Kidney (tissue), 14 donors: ENCODE results near the gene STON1. TPM values are rescaled to one million over a fixed set of nuclear protein-coding genes. Genes with fewer than 3 reads are reported as not detected.

Experiments used
- DNase-seq, 5 donors: peaks; one replicate each; pipeline ENCODE4 v3.0.0-alpha.2; 2013 to 2020
- FAIRE-seq: peaks from 2 replicates; lab custom pipeline; 2012; peaks lifted over from hg19 to GRCh38; lab: Jason Lieb, UNC
- H3K27ac ChIP-seq, 2 donors: one replicate each; pipeline ENCODE4 v1.7.0; 2013; ENCODE audit warnings: low read depth in 2 of 2, low read length in 2 of 2, inconsistent platforms in 1 of 2
- H3K27me3 ChIP-seq: one replicate; pipeline ENCODE4 v1.7.1; 2013; ENCODE audit warnings: low read length, inconsistent platforms; ENCODE audit not compliant: control insufficient read depth, insufficient read depth
- H3K36me3 ChIP-seq, 3 donors: one replicate each; pipeline versions ENCODE4 v1.7.0 to v1.7.1; 2013; ENCODE audit warnings: low read length in 3 of 3, control low read depth in 1 of 3, inconsistent platforms in 1 of 3; ENCODE audit not compliant: insufficient read depth in 3 of 3, control insufficient read depth in 2 of 3
- H3K4me1 ChIP-seq, 3 donors: one replicate each; pipeline versions ENCODE4 v1.7.0 to v1.7.1; 2013; ENCODE audit warnings: low read length in 3 of 3, inconsistent platforms in 1 of 3, low read depth in 1 of 3; ENCODE audit not compliant: control insufficient read depth in 2 of 3, insufficient read depth in 2 of 3
- H3K4me3 ChIP-seq, 3 donors: one replicate each; pipeline versions ENCODE4 v1.7.0 to v1.8.1; 2013; ENCODE audit warnings: low read length in 3 of 3, control low read depth in 1 of 3, inconsistent platforms in 1 of 3
- H3K9ac ChIP-seq, 3 donors: one replicate each; pipeline versions ENCODE4 v1.7.0 to v1.7.1; 2013; ENCODE audit warnings: low read length in 3 of 3, control low read depth in 1 of 3, inconsistent platforms in 1 of 3
- H3K9me3 ChIP-seq, 3 donors: one replicate each; pipeline versions ENCODE4 v1.7.0 to v1.7.1; 2013; ENCODE audit warnings: low read length in 3 of 3, control low read depth in 1 of 3, inconsistent platforms in 1 of 3; ENCODE audit not compliant: control insufficient read depth in 2 of 3, insufficient read depth in 1 of 3
- CTCF ChIP-seq: IDR thresholded peaks from 3 replicates; pipeline ENCODE4 v1.5.1; 2012; ENCODE audit warnings: mild to moderate bottlenecking, moderate library complexity, borderline replicate concordance; ENCODE audit not compliant: insufficient read depth; ENCODE audit errors: extremely low read depth
- intact Hi-C: fragments of 100-400 bp; cut with DNase I; formaldehyde crosslinking; loops from one replicate; pipeline ENCODE4 v1.11.1; 2022
- polyA plus RNA-seq: library from polyadenylated mRNA; stranded (reverse); fragments of 350-450 nt; fragmentation: Illumina TruSeq; extraction: RNeasy Lipid Tissue Mini Kit (QIAGEN cat#74804); gene quantifications from one replicate; pipeline ENCODE4 v1.2.3, GENCODE V29; 2014; ENCODE audit warnings: low read depth, low replicate concordance; ENCODE audit not compliant: insufficient read depth
- total RNA-seq: library from RNA; stranded (reverse); fragmentation: NEBNext Ultra II Directional; extraction: Animal tissue kit (Norgen Biotek cat#: 25700); gene quantifications from one replicate; pipeline ENCODE4 v1.2.1, GENCODE V29; 2021
- donor health status: control.
- donor health status: control.
- donor health status: control.
- donor health status: control.
- donor health status: control.
- donor health status: DM: yes; HTN: yes; CAD: no.
- donor health status: Normal renal cell carcinoma (clear cell type).

STON1 gene
- total and polyA plus RNA-seq, 2 donors from 2014 or later = 5.8 to 15.7 TPM

DNA sequence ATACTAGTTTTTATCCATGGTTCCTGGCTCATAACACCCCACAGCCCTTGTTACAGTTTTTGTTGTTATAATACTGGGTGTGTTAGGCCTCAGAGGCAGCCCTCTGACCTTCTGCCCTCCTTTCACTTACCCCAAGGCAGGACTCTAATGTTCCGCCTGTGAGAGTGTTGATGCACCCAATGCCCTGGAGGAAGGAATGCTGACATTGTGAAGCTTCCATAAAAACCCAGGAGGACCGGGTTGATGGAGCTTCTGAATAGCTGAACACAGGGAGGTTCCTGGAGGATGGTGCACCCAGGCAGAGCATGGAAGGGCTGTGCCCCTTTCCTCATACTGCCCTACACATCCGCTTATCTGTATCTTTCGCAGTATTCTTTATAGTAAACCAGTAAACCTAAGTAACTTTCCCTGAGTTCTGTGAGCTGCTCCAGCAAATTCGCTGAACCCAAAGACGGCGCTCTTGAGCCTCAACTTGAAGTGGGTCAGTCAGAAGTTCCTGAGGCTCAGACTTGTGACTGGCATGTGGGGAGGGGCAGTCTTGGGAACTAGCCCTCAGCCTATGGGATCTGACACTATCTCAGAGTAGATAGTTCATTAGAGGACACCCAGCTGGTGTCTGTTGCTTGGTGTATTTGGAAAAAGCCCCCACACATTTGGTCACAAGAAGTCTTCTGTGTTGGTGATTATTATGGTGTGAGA, 10.4 kb downstream of the STON1 start:
- H3K27ac ChIP-seq = no peak overlapping the region
- TF ChIP-seq CTCF = no peak
- intact Hi-C loops = no loop called here
- H3K9me3 ChIP-seq = no peaks in the 10 kb centered on the region
- H3K4me3 ChIP-seq = no peak overlapping the region
- H3K4me1 ChIP-seq = peaks cover 0 to 3% (median 2%) of the 10 kb centered on the region in 3 donors
- H3K36me3 ChIP-seq = no peaks in the 10 kb centered on the region
- no peaks in the 10 kb centered on the region for H3K27me3 ChIP-seq
- no peak for DNase-seq
- H3K9ac ChIP-seq = no peak overlapping the region
- no peak for FAIRE-seq

DNA sequence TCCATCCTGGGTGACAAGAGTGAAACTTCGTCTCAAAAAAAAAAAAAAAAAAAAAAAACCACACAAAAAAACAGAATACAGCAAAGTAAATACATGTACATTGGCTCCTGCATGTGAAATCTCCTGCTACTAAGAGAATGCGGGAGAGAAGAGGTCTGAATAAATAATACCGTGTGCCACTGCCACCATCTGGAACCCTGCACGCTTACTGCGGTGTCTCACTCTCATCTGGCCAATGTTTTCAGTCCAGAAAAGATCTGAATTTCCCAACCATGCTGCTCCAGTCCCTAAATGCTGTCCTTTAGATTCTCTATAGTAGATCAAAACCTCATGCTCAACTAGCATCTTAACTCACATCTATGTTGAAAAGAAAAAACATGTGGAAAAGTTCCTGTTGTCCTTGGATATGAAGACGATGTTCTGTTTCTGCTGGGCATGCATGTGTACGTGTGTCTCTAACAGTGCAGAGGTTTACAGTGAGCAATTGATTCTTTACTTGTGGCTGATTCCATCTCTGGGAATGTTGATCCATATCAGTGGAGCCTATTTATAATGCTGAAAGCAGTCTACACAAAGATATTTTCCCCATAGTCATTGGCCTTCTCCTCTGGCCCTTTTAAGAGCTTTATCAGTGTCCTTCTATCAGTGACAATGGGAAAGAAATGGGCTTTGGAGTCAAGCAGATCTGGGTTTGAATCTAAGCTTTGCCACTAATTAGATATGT, 11.9 kb downstream of the STON1 start:
- H3K27ac ChIP-seq = no peak overlapping the region
- no peak for DNase-seq
- no peak overlapping the region for H3K9ac ChIP-seq
- no peaks in the 10 kb centered on the region for H3K9me3 ChIP-seq
- intact Hi-C loops = no loop called here
- no peak overlapping the region for H3K4me3 ChIP-seq
- H3K27me3 ChIP-seq = no peaks in the 10 kb centered on the region
- FAIRE-seq = no peak
- no peak for TF ChIP-seq CTCF
- peaks cover 0 to 3% (median 2%) of the 10 kb centered on the region in 3 donors for H3K4me1 ChIP-seq
- H3K36me3 ChIP-seq = no peaks in the 10 kb centered on the region

DNA sequence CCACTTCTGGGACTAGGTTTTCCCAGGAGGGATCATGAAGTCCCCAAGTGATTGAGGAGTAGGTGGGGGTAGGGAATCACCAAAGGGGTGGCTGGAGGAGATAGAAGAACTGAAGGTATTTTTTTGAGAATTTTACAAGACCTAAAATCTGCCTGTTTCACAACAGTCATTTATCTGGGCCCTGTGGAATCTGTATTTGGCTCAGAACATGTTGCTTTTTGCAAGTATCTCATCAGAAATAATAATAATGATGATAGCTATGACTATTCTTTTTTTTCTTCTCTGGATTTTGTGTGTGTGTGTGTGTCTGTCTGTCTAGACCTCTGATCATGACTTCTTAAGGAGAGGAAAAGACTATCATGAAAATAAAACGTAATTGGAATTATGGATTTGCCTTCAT, 13.9 kb downstream of the STON1 start:
- Histone ChIP-seq H3K9ac (no peak overlapping the region), H3K27ac (no peak overlapping the region), H3K9me3 (no peaks in the 10 kb centered on the region), H3K4me3 (no peak overlapping the region), H3K36me3 (no peaks in the 10 kb centered on the region), H3K27me3 (no peaks in the 10 kb centered on the region), H3K4me1 (peaks cover 0 to 3% (median 2%) of the 10 kb centered on the region in 3 donors)
- no peak for TF ChIP-seq CTCF
- FAIRE-seq (no peak), DNase-seq (no peak)
- intact Hi-C loops = no loop called here
